HG03066 (cell line): Measurements from ENCODE around the gene PLCB3.
"Not testable (repeated sequence)": the region's sequence is repeated elsewhere in the genome, so short reads cannot be mapped to it uniquely, and the experiment has no call there.

Source experiments
- ATAC-seq: cut with Tn5 transposase; IDR thresholded peaks from one replicate; pipeline ENCODE4 v1.9.1; 2021; ENCODE audit warnings: low read depth; ENCODE audit not compliant: unreplicated experiment

Gene PLCB3

GRCh38 chr11:64297699-64298358 is 46.5 kb downstream of the PLCB3 start:
- ATAC-seq = no peak

- ATAC-seq = no peak
These were observed 47.9 kb downstream of the PLCB3 start for GRCh38 chr11:64298966-64299846.

GRCh38 chr11:64299847-64300648 is 48.7 kb downstream of the PLCB3 start, which contains the start of gene CATSPERZ:
Gene CATSPERZ, plus strand, starts transcription at chr11:64300358. Its CDS starts 53 bp downstream, at chr11:64300411.
- ATAC-seq = no peak

DNA sequence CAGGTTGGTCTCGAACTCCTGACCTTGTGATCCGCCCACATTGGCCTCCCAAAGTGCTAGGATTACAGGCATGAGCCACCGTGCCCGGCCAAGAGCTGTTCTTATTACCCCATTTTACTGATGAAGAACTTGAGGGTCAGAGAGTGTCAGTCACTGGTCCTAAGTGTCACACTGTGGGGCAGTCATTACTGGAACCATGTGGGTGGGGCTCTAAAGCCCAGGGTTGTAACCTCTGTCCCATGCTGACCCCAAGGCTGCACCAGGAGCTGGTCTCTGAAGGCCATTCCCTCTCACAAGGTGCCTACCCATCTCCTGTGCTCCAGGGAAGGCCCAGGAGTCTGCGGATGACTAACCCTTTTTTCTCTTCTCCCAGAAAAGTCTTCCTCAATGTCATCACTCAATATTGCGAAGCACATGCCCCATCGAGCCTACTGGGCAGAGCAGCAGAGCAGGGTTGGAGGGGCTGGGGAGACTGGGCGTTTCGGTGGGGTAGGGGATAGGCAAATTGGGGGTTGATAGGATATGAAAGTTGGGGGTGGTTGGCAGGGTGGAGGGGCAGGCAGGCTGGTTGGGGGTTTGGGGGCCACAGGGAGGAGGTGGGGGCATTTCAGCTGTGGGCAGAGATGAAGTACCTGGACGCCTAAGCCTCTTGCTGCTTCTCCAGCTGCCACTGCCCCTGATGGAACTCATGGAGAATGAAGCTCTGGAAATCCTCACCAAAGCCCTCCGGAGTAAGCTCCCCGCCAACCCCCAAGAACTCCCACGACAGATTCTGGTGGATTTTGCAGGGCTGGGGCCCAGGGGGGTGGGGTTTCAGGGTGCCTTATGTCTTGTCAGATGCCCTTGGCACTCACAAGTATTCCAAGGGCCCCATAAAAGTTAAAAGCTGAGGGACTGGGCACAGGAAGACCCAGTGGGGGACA is 52.0 kb downstream of the PLCB3 start:
- ATAC-seq = no peak

GRCh38 chr11:64304032-64304315 is 52.6 kb downstream of the PLCB3 start:
- no peak for ATAC-seq

GRCh38 chr11:64304316-64305072 is 53.2 kb downstream of the PLCB3 start:
- ATAC-seq = peak; percentile 36

DNA sequence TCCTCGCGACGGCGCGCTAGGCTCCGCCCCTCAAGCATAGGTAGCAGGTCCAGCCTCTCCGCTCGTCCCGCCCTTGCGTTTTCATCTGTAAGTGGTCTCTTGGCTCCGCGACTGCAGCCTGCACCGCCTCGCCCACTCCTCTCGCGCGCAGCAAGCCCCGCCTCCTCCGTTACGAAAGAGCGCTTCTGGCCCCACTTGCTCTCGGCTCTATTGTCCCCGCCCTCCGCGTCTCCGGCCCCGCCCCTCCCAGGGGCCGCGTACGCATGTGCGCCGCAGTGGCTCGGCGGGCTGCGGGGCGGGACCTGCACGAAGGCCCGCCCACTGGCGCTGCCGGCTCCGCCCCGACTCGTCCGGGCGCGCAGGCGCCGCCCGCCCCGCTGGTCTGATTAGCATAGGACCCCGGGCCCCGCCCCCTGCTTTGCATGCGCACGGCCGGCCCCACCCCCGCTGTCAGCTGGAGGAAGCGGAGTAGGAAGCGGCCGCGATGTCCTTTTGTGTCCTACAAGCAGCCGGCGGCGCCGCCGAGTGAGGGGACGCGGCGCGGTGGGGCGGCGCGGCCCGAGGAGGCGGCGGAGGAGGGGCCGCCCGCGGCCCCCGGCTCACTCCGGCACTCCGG is 53.9 kb downstream of the PLCB3 start, which contains the start of gene ESRRA:
Gene ESRRA (plus strand): TSS at position 450 of the 616 bp plus-strand sequence. CDS start 1,656 bp downstream, outside the sequence.
- peak; percentile 67 for ATAC-seq

GRCh38 chr11:64305691-64306562 is 54.6 kb downstream of the PLCB3 start:
- ATAC-seq = peak; percentile 22

DNA sequence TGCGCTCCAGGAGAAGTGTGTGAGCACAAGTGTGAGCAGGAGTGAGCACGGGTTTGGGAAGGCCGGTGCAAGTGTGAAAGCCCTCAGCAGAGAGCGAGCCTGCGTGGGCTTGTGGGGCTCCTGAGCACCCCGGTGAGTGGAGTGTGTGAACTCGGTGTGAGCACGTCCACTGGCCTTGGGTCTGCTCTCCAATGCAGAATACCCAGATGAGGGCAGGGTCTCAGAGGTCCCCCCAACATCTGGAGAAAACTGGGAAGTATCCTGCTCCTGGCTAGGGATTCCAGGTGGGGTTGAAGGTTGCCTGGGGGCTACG is 55.2 kb downstream of the PLCB3 start:
- no peak for ATAC-seq

GRCh38 chr11:64306876-64307622 is 55.7 kb downstream of the PLCB3 start:
- no peak for ATAC-seq

DNA sequence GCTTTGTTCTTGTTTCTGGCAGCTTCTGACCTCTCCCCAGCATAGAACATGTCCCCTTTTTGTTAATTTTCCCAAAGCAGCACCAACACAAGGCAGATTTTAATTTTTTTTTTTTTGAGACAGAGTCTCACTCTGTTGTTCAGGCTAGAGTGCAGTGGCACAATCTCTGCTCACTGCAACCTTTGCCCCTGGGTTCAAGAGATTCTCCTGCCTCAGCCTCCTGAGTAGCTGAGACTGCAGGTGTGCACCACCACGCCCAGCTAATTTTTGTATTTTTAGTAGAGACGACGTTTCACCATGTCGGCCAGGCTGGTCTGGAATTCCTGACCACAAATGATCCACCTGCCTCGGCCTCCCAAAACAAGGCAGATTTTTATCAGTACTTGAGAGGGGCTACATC is 56.5 kb downstream of the PLCB3 start:
- ATAC-seq = not testable (repeated sequence)

- ATAC-seq = no peak
These were observed 61.6 kb downstream of the PLCB3 start for GRCh38 chr11:64312947-64313346.

- ATAC-seq = no peak
These were observed 62.3 kb downstream of the PLCB3 start for GRCh38 chr11:64313491-64314145.

- ATAC-seq = no peak
These were observed 62.9 kb downstream of the PLCB3 start for GRCh38 chr11:64314146-64314804.

- ATAC-seq = no peak
These were observed 63.7 kb downstream of the PLCB3 start for GRCh38 chr11:64314805-64315561.
